HG02840 (cell line): ENCODE results near the gene GRP.
"Not testable (repeated sequence)": the region's sequence is repeated elsewhere in the genome, so short reads cannot be mapped to it uniquely, and the experiment has no call there.

Source experiments
- ATAC-seq: cut with Tn5 transposase; IDR thresholded peaks from one replicate; pipeline ENCODE4 v1.9.1; 2021; ENCODE audit warnings: mild to moderate bottlenecking, moderate library complexity, moderate number of reproducible peaks; ENCODE audit not compliant: unreplicated experiment, low FRiP score

GRP gene

GRCh38 chr18:59228351-59228750, 8.4 kb downstream of the GRP start:
- no peak for ATAC-seq

DNA sequence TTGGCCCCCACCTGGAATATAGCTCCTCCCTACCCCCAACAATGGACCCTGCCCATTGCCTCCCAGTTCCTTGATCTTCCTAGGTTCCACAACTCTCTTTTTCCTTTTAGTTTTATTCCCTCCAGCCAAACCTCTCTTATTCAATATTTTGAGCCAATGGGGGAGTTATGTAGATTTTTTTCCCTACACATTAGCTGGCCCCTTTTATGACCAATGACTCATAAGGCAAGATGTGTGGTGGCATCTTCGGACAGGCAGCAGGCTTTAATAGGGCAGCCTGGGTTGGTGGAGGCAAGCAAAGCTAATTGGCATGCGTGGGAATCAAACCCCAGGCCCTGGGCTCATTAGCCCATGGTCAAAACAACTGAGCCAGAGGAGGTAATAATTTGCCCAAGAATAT, 9.2 kb downstream of the GRP start:
- ATAC-seq: no peak

- no peak for ATAC-seq
These were observed 9.9 kb downstream of the GRP start for GRCh38 chr18:59229701-59230443.

DNA sequence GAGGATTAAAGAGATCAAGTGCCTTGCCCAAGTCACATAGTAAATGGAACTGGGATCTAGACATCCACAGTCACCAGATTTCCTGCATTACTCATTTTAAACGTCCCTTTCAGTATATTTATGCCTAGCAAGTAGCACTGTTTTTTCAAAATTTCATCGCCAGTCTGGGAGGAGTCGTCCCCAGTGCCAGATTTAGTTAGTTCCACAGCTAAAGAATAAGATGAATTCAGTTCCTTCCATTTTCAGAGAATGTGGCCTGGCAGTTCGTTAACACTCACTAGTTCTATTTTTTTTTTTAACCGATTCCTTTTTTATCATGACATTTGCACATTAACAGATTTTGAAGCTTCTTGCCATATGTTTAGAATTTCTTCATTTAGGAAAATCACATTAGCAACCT, 11.2 kb downstream of the GRP start:
- ATAC-seq: no peak

GRCh38 chr18:59231877-59232276, 11.9 kb downstream of the GRP start:
- ATAC-seq: no peak

GRCh38 chr18:59232309-59233016, 12.5 kb downstream of the GRP start:
- ATAC-seq: no peak

DNA sequence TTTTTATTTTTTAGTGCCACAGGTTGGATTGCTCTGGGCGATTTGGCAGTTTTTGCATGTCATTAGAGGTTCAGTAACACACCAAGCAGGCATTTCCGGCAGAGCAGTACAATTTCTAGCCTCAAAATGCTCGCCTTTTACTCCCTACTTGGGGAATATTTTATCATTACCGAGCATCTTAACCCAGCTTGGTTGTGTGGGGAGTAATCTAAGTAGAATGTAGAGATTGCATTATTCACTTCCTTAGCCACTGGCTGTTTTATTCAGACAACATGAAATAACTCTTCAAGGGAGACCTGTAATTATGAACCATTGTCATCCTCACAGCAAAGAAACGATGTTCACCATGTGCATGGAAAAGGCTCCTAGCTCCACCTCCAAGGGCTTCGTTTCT, 13.1 kb downstream of the GRP start:
- ATAC-seq: no peak

DNA sequence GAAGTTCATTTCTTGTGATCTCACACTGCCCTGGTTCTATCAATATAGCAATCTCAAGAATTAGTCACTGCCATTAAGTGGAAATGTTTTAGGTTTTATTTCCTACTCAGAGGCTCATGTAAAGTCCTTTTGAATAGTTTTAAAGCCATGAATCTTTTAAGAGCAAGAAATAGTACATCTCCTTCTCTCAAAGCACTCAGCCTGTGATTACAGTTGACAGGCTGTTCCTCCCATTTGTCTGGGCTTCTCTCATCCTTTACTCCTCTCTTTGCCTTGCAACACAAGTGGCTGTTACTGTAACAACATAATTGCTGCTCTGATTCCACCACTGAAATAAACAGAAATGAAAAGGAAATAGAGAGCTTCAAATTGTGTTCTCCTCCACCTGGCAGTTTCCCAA, 18.4 kb downstream of the GRP start:
- no peak for ATAC-seq

DNA sequence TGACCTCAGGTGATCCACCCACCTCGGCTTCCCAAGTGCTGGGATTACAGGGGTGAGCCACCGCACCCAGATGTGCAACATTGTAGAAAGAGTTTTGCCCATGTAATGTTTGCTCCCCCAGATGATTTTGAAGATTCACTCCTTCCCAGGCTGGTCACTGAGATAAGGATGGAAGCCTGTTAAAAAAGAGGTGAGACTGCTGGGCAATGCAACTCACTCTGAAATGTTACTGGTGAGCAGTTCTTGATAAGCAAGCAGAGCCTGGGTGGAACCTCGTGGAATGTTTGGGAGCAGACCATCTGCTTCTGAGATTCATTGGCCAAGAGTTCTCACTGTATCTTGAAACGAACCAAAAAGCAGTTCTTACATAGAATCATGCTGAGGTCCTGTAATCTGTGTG, 19.7 kb downstream of the GRP start:
- ATAC-seq: no peak

DNA sequence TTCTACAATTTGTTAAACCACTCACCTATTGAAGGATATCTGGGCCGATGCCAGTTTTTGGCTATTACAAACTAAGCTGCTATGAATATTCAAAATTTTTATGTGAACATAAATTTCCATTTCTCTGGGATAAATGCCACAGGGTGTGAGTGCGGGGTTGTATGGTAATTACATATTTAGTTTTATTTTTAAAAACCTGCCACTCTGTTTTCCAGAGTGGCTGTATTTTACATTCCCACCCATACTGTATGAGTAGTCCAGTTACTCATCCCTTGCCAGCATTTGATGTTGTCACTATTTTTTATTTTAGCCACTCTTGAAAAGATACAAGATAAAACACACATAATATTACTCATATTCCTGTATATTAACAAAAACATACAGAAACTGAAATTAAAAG, 22.9 kb downstream of the GRP start:
- no peak for ATAC-seq

GRCh38 chr18:59246796-59247195, 26.8 kb downstream of the GRP start:
- ATAC-seq: no peak

- no peak for ATAC-seq
These were observed 29.3 kb downstream of the GRP start for GRCh38 chr18:59249199-59249774.

GRCh38 chr18:59255491-59255890, 35.5 kb downstream of the GRP start:
- ATAC-seq: not testable (repeated sequence)

DNA sequence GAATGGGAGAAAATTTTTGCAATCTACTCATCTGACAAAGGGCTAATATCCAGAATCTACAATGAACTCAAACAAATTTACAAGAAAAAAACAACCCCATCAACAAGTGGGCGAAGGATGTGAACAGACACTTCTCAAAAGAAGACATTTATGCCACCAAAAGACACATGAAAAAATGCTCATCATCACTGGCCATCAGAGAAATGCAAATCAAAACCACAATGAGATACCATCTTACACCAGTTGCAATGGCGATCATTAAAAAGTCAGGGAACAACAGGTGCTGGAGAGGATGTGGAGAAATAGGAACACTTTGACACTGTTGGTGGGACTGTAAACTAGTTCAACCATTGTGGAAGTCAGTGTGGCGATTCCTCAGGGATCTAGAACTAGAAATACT, 41.9 kb downstream of the GRP start:
- ATAC-seq: not testable (repeated sequence)

- not testable (repeated sequence) for ATAC-seq
These were observed 42.3 kb downstream of the GRP start for GRCh38 chr18:59262243-59262642.

DNA sequence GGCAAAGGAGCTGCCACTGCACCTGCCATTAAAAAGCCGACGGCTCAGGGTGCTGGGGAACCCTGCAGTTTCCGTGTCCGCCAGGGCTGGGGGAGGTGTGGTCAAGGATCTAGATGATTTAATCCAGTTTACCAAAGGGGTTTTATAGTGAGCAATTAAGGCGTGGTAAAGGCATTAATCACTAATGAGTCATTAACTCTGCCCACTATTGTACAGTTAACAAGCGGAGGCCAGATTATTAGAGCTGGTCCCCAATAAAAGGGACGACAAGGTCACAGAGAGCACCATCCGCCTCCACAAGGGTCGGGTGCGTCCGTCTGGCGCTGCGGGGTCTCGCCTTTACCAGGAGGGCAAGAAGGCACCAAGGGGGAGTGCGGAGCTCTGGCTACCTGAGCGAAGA, 43.7 kb downstream of the GRP start:
- no peak for ATAC-seq

DNA sequence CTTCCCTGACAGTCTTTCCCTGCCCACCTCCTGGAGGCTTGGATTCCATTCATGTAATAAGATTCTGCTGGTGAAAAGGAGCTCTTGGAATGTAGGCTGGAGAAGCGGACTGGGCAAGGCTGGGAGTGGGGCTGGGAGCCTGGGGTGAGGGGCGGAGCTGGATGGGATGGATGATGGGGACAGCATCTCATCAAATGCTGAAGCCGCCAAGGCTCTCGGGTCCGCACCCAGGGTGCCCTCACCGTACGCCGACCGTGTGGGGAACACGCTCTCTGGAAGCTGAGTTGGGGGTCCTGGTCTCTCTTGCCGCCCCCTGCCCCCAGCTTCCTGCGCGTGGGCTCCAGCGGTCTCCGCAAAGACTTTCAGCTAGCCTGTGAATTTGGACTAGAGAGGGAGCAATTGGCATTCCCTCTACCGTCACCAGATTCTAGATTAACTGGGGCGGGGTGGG, 44.2 kb downstream of the GRP start:
- no peak for ATAC-seq

DNA sequence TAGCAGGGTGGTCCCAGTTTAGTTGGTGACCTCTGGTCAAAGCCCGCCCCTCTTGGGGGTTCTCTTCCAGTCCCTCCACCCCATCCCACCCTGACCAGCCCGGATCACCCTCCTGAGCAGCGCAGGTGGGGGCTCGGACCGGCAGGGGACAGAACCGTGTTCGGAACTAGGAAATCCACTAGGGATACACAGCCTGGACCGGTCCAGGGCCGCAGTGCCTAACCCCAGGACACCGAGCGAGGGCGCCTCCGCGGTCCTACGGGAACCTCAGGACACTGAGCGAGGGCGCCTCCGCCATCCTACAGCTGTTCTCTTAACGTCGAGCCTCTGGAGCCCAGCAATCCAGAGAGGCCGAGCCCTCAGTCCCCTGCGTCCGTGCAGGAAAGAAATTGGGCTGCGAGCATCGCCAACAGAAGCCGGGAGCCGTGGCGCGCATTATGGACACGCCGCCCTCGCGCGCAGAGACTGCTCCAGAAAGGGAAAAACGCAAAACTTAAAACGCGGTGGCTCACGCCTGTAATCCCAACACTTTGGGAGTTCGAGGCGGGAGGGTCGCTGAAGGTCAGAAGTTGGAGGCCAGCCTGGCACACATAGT, 44.8 kb downstream of the GRP start:
- no peak for ATAC-seq

- ATAC-seq: no peak
These were observed 45.5 kb downstream of the GRP start for GRCh38 chr18:59265246-59265973.

- ATAC-seq: no peak
These were observed 46.0 kb downstream of the GRP start for GRCh38 chr18:59265974-59266369.

DNA sequence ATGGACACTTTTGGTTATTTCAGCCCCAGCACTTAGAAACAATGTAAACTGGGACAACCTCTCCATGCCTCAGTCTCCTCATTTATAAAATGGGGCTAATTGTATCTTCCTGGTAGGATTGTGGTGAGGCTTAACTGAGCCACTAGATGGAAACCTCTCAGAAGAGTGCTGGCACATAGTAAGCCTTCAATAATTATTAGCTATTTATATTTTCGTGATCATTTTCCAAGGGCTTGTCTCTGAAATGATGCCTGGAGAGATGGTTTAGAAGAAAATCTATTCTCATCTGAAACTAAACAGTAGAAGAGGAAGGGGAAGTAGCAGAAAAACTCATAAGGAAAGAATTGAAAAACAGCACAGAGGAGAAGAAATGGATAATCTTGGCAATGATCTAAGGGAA, 46.5 kb downstream of the GRP start:
- ATAC-seq: no peak
